AG09319 (cell line): ENCODE results near the gene KCNAB2.

Experiments
- DNase-seq: peaks from one replicate; pipeline ENCODE4 v3.0.0-alpha.2; 2010; ENCODE audit warnings: low read depth; ENCODE audit errors: extremely low read depth
- CTCF ChIP-seq: IDR thresholded peaks from 2 replicates; pipeline ENCODE4 v1.5.1; 2011; ENCODE audit warnings: low read depth, mild to moderate bottlenecking, inconsistent platforms, low read length, moderate library complexity

KCNAB2 gene

GRCh38 chr1:6103854-6104530, 58.3 kb downstream of the KCNAB2 start:
- no peak for TF ChIP-seq CTCF
- no peak for DNase-seq

- TF ChIP-seq CTCF: no peak
These were observed 58.9 kb downstream of the KCNAB2 start for GRCh38 chr1:6104631-6105030.

GRCh38 chr1:6105218-6105679, 59.6 kb downstream of the KCNAB2 start:
- no peak for TF ChIP-seq CTCF
- no peak for DNase-seq

More at GRCh38 chr1:6104631-6105030, 58.9 kb downstream of the KCNAB2 start:
- DNase-seq: no peak

- peak; percentile 2; the same call in 1 of the 2 replicates for TF ChIP-seq CTCF
- no peak for DNase-seq
These were observed 60.1 kb downstream of the KCNAB2 start for GRCh38 chr1:6105763-6106162.

GRCh38 chr1:6106321-6106731, 60.6 kb downstream of the KCNAB2 start:
- no peak for TF ChIP-seq CTCF
- DNase-seq: no peak

- TF ChIP-seq CTCF: no peak
- no peak for DNase-seq
These were observed 61.3 kb downstream of the KCNAB2 start for GRCh38 chr1:6106977-6107376.

- DNase-seq: no peak
- no peak for TF ChIP-seq CTCF
These were observed 62.0 kb downstream of the KCNAB2 start for GRCh38 chr1:6107409-6108356.
